ENCODE results near the gene LAMP5. TPM values are rescaled to one million over a fixed set of nuclear protein-coding genes. Genes with fewer than 3 reads are reported as not detected.

LAMP5 gene
- total and polyA plus RNA-seq, 9 of the 15 experiments (the other 6 are each of a cell fraction or from before 2014, with no cell fraction given) = not detected

DNA sequence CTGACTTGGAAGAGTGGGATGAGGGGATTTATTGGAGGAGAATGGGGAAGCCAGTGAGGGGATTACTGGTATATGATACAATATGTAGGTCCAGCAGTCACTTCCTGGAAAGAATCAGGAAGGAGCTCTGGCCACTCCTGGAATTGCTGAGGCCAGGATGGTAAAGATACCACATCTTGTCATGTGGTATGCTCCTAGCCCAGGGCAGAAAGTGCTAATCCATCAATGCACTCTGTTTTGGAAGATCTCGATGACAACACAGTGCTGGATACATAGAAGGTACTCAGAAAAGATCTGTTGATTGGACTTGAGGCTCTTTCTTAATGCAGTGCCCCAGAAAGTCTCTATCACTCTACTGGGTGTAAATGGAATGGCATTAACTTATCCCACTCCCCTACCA lies 52.6 kb downstream of the LAMP5 start:
- Histone ChIP-seq H3K27ac (ENCODE audit: extremely low read depth, low read depth, low read length) (no peak overlapping the region), H2AFZ (ENCODE audit: low read depth, low read length) (no peak overlapping the region), H3K27me3 (ENCODE audit: control insufficient read depth in 2 of 2, insufficient read depth in 2 of 2, low read length in 2 of 2) (no peaks in the 10 kb centered on the region), H3K9me1 (ENCODE audit: control insufficient read depth, insufficient read depth, low read length) (no peaks in the 10 kb centered on the region), H3K4me1 (replicated peaks in 1 of 2; ENCODE audit: control insufficient read depth in 2 of 2, insufficient read depth in 2 of 2, low read length in 2 of 2) (no peaks in the 10 kb centered on the region), H4K20me1 (replicated peaks; ENCODE audit: control insufficient read depth, insufficient read depth, low read length) (no peaks in the 10 kb centered on the region), H3K36me3 (ENCODE audit: control insufficient read depth, insufficient read depth, low read length) (no peaks in the 10 kb centered on the region), H3K79me2 (ENCODE audit: control insufficient read depth, insufficient read depth, low read length) (no peaks in the 10 kb centered on the region), H3K4me2 (ENCODE audit: insufficient read depth, low read length) (no peak overlapping the region), H3K9ac (ENCODE audit: insufficient read depth in 1 of 2, low read depth in 2 of 2, low read length in 2 of 2) (no peak overlapping the region), H3K4me3 (no peak overlapping the region), H3K9me3 (replicated peaks; ENCODE audit: control insufficient read depth, insufficient read depth, low read depth, low read length) (no peaks in the 10 kb centered on the region)
- no peak for ATAC-seq
- no peak for FAIRE-seq
- TF ChIP-seq CBX3 (IDR thresholded peaks at IDR 0.05; ENCODE audit: borderline replicate concordance in 1 of 2, low read length in 2 of 2) (no peak), ZNF561 (CRISPR knock-in tag; conservative IDR thresholded peaks at IDR 0.05) (no peak), RBBP5 (IDR thresholded peaks at IDR 0.05; ENCODE audit: borderline replicate concordance, insufficient read depth, low read length, poor library complexity, severe bottlenecking) (no peak), TCF7L2 (IDR thresholded peaks at IDR 0.05; ENCODE audit: low read depth, low read length) (no peak), YY1 (IDR thresholded peaks at IDR 0.05; ENCODE audit: borderline replicate concordance in 1 of 3, control insufficient read depth in 1 of 3, extremely low read depth in 1 of 3, insufficient read depth in 3 of 3, insufficient read length in 1 of 3, insufficient replicate concordance in 2 of 3, low read depth in 1 of 3, low read length in 2 of 3) (no peak), KDM1A (IDR thresholded peaks at IDR 0.05) (no peak), TAF1 (IDR thresholded peaks at IDR 0.05; ENCODE audit: control insufficient read depth, extremely low read depth, insufficient read depth, low read length, severe bottlenecking) (no peak), MTA3 (IDR thresholded peaks at IDR 0.05; ENCODE audit: borderline replicate concordance) (no peak), PTBP1 (IDR thresholded peaks at IDR 0.05; ENCODE audit: low read depth, low read length) (no peak), POLR2H (tag; IDR thresholded peaks at IDR 0.05; ENCODE audit: low read depth) (no peak), KDM4B (IDR thresholded peaks at IDR 0.05; ENCODE audit: borderline replicate concordance in 2 of 2, low read depth in 1 of 2) (no peak), GATAD2B (IDR thresholded peaks at IDR 0.05; ENCODE audit: borderline replicate concordance) (no peak), CHCHD3 (CRISPR knock-in tag; IDR thresholded peaks at IDR 0.05) (no peak), HMG20A (CRISPR knock-in tag; conservative IDR thresholded peaks at IDR 0.05) (no peak), ZKSCAN3 (CRISPR knock-in tag; IDR thresholded peaks at IDR 0.05) (no peak), TBL1XR1 (IDR thresholded peaks at IDR 0.05; ENCODE audit: low read length in 2 of 2) (no peak)
- TF ChIP-seq, protein P1, sequence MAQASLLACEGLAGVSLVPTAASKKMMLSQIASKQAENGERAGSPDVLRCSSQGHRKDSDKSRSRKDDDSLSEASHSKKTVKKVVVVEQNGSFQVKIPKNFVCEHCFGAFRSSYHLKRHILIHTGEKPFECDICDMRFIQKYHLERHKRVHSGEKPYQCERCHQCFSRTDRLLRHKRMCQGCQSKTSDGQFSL (CRISPR knock-in tag; IDR thresholded peaks at IDR 0.05) = no peak
- TF ChIP-seq, protein P1 (tag; IDR thresholded peaks at IDR 0.05) = no peak
- TF ChIP-seq, protein P2, sequence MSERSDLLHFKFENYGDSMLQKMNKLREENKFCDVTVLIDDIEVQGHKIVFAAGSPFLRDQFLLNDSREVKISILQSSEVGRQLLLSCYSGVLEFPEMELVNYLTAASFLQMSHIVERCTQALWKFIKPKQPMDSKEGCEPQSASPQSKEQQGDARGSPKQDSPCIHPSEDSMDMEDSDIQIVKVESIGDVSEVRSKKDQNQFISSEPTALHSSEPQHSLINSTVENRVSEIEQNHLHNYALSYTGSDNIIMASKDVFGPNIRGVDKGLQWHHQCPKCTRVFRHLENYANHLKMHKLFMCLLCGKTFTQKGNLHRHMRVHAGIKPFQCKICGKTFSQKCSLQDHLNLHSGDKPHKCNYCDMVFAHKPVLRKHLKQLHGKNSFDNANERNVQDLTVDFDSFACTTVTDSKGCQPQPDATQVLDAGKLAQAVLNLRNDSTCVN (CRISPR knock-in tag; IDR thresholded peaks at IDR 0.05) = no peak
- no TSS peak for BruUV-seq (replicated peaks)
- ChIA-PET POLR2A (no interaction called here), CTCF (ENCODE audit: low intra/inter-chr PET ratio) (no interaction called here)
- in situ Hi-C loops (cut with MboI) (no loop called here), intact Hi-C loops (cut with micrococcal nuclease) (no loop called here)
- WGBS (ENCODE audit: insufficient coverage, low coverage, missing lambda C conversion rate) = 0% methylated on average over 1 of the region's 1 CpG
- DNase-seq (ENCODE audit: extremely low read depth in 1 of 4, low spot score in 3 of 4) = no peak

Data from K562 (cell line).